GM23338 (cell line): ENCODE measurements around the gene SMARCA2. TPM values are rescaled to one million over a fixed set of nuclear protein-coding genes. Genes with fewer than 3 reads are reported as not detected.
A peak's percentile ranks its signal among the peaks of the same experiment; 100 is the strongest.

Source experiments
- ATAC-seq: fragments of 200-7000 bp; cut with Tn5 transposase; 3 replicates; pipeline ENCODE4 v1.9.1; 2020
- DNase-seq: peaks from one replicate; pipeline ENCODE4 v3.0.0-alpha.2; 2015; ENCODE audit warnings: low spot score
- H2AFZ ChIP-seq: fragments of 200-600 bp; sonication (generic); 2 replicates; pipeline ENCODE4 v1.8.0; 2016; ENCODE audit warnings: antibody characterized with exemption, mild to moderate bottlenecking, moderate library complexity
- H3F3A ChIP-seq: fragments of 200-600 bp; sonication (generic); replicated peaks from 2 replicates; pipeline ENCODE4 v1.8.0; 2017; ENCODE audit warnings: antibody characterized with exemption, mixed run types, low read depth
- H3K27ac ChIP-seq: fragments of 200-600 bp; sonication (generic); 2 replicates; pipeline ENCODE4 v1.6.1; 2016; ENCODE audit warnings: low read depth
- H3K27me3 ChIP-seq: fragments of 200-600 bp; sonication (generic); 2 replicates; pipeline ENCODE4 v1.8.0; 2016; ENCODE audit warnings: mild to moderate bottlenecking, mixed run types, moderate library complexity; ENCODE audit not compliant: insufficient read depth
- H3K36me3 ChIP-seq: fragments of 200-600 bp; sonication (generic); 2 replicates; pipeline ENCODE4 v1.8.0; 2016; ENCODE audit warnings: mild to moderate bottlenecking; ENCODE audit not compliant: insufficient read depth
- H3K4me1 ChIP-seq: fragments of 200-600 bp; sonication (generic); 2 replicates; pipeline ENCODE4 v1.8.0; 2016; ENCODE audit warnings: mild to moderate bottlenecking, moderate library complexity; ENCODE audit not compliant: insufficient read depth
- H3K4me2 ChIP-seq: fragments of 200-600 bp; sonication (generic); 2 replicates; pipeline ENCODE4 v1.7.1; 2017; ENCODE audit warnings: mixed run types
- H3K4me3 ChIP-seq: fragments of 200-600 bp; sonication (generic); 2 replicates; pipeline ENCODE4 v1.6.1; 2016; ENCODE audit warnings: mixed run types
- H3K79me2 ChIP-seq: fragments of 200-600 bp; sonication (generic); replicated peaks from 2 replicates; pipeline ENCODE4 v1.8.0; 2017; ENCODE audit warnings: mild to moderate bottlenecking; ENCODE audit not compliant: insufficient read depth
- H3K9me2 ChIP-seq: fragments of 200-600 bp; sonication (generic); 2 replicates; pipeline ENCODE4 v1.8.0; 2017; ENCODE audit not compliant: insufficient read depth
- H4K20me1 ChIP-seq: fragments of 200-600 bp; sonication (generic); replicated peaks from 2 replicates; pipeline ENCODE4 v1.8.0; 2017; ENCODE audit warnings: mild to moderate bottlenecking; ENCODE audit not compliant: insufficient read depth
- H3K27ac Mint-ChIP-seq: 2 replicates; pipeline ENCODE4 v1.8.0; 2020; ENCODE audit warnings: inconsistent platforms, mild to moderate bottlenecking, moderate library complexity, mixed read lengths
- H3K27me3 Mint-ChIP-seq: 3 replicates; pipeline ENCODE4 v1.8.0; 2022; ENCODE audit warnings: low read depth, mild to moderate bottlenecking, moderate library complexity, mixed read lengths, inconsistent platforms; ENCODE audit not compliant: insufficient read depth, poor library complexity
- H3K36me3 Mint-ChIP-seq: 3 replicates; pipeline ENCODE4 v1.8.0; 2021; ENCODE audit warnings: low read depth, mild to moderate bottlenecking, inconsistent platforms, moderate library complexity, mixed read lengths
- H3K4me1 Mint-ChIP-seq: 3 replicates; pipeline ENCODE4 v1.8.0; 2020; ENCODE audit warnings: mild to moderate bottlenecking, inconsistent platforms, mixed read lengths
- H3K4me3 Mint-ChIP-seq: 3 replicates; pipeline ENCODE4 v1.8.0; 2021; ENCODE audit warnings: moderate library complexity, mild to moderate bottlenecking, inconsistent platforms, mixed read lengths
- H3K9me3 Mint-ChIP-seq: 3 replicates; pipeline ENCODE4 v1.8.0; 2020; ENCODE audit warnings: moderate library complexity, mild to moderate bottlenecking, inconsistent platforms, mixed read lengths
- EZH2phosphoT487 ChIP-seq: fragments of 200-600 bp; sonication (generic); IDR thresholded peaks from one replicate; pipeline ENCODE4 v1.8.1; 2018; ENCODE audit warnings: antibody characterized with exemption; ENCODE audit not compliant: unreplicated experiment
- JUNB ChIP-seq: IDR thresholded peaks from one replicate; pipeline ENCODE4 v1.6.1; 2016; ENCODE audit warnings: antibody characterized with exemption; ENCODE audit not compliant: unreplicated experiment
- NANOG ChIP-seq: IDR thresholded peaks from 2 replicates; pipeline ENCODE4 v1.6.1; 2016; ENCODE audit warnings: antibody characterized with exemption, borderline replicate concordance
- ZNF114 ChIP-seq: fragments of 250-450 bp; sonication (Bioruptor Pico); IDR thresholded peaks from 2 replicates; pipeline ENCODE4 v1.5.0; 2020; ENCODE audit warnings: mild to moderate bottlenecking, moderate library complexity
- polyA plus RNA-seq: library from polyadenylated mRNA; unstranded; fragments of >200 nt; fragmentation: Nextera tagmentation; extraction: Ambion mirVana; gene quantifications from 2 replicates; pipeline ENCODE4 v1.2.1, GENCODE V29; 2016
- total RNA-seq: library from RNA; depleted of rRNA; stranded (reverse); fragments of >200 nt; shearing (Covaris generic); gene quantifications from 2 replicates; pipeline ENCODE4 v1.2.3, GENCODE V29; 2014
- TF ChIP-seq, protein P1 (sequence below), 2 experiments: fragments of 200-600 bp in 1 of 2; sonication (generic) in 1 of 2; conservative IDR thresholded peaks; 2 replicates each; pipeline versions ENCODE4 v1.5.1 to v1.6.1; 2016 to 2017; ENCODE audit warnings: antibody characterized with exemption in 2 of 2, low read depth in 2 of 2, mild to moderate bottlenecking in 2 of 2, moderate library complexity in 1 of 2
- TF ChIP-seq, protein P2 (sequence below): IDR thresholded peaks from one replicate; pipeline ENCODE4 v1.6.1; 2018; ENCODE audit warnings: antibody characterized with exemption; ENCODE audit not compliant: unreplicated experiment

SMARCA2 gene
- total and polyA plus RNA-seq, 2 experiments from 2014 or later: 21.7 to 21.9 TPM

- peaks cover 3% of the 10 kb centered on the region; the same call in 1 of the 3 replicates for H3K9me3 Mint-ChIP-seq
- no peak overlapping the region for H3K4me3 ChIP-seq
- no peak overlapping the region for H3K4me3 Mint-ChIP-seq
- H3F3A ChIP-seq: no peaks in the 10 kb centered on the region
- no peaks in the 10 kb centered on the region for H3K79me2 ChIP-seq
- no peak for TF ChIP-seq ZNF114 (CRISPR knock-in tag)
- TF ChIP-seq, protein P1, sequence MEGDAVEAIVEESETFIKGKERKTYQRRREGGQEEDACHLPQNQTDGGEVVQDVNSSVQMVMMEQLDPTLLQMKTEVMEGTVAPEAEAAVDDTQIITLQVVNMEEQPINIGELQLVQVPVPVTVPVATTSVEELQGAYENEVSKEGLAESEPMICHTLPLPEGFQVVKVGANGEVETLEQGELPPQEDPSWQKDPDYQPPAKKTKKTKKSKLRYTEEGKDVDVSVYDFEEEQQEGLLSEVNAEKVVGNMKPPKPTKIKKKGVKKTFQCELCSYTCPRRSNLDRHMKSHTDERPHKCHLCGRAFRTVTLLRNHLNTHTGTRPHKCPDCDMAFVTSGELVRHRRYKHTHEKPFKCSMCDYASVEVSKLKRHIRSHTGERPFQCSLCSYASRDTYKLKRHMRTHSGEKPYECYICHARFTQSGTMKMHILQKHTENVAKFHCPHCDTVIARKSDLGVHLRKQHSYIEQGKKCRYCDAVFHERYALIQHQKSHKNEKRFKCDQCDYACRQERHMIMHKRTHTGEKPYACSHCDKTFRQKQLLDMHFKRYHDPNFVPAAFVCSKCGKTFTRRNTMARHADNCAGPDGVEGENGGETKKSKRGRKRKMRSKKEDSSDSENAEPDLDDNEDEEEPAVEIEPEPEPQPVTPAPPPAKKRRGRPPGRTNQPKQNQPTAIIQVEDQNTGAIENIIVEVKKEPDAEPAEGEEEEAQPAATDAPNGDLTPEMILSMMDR (conservative IDR thresholded peaks at IDR 0.05; ENCODE audit: low read depth in 2 of 2): peak; percentile 15 to 32; a peak in 1 of 4 replicates
- no peak overlapping the region for H3K27ac Mint-ChIP-seq
- no peak for DNase-seq
- no peaks in the 10 kb centered on the region for H4K20me1 ChIP-seq
- H3K27me3 Mint-ChIP-seq: no peaks in the 10 kb centered on the region
- no peaks in the 10 kb centered on the region for H3K27me3 ChIP-seq
- H2AFZ ChIP-seq: no peak overlapping the region
- H3K36me3 ChIP-seq: no peaks in the 10 kb centered on the region
- peaks cover 6% of the 10 kb centered on the region for H3K4me1 ChIP-seq
- H3K4me1 Mint-ChIP-seq: peaks cover 11% of the 10 kb centered on the region; the same call in 2 of the 3 replicates
- no peak overlapping the region for H3K4me2 ChIP-seq
- ATAC-seq: peak; percentile 31; the same call in 1 of the 3 replicates
- H3K9me2 ChIP-seq: no peaks in the 10 kb centered on the region
- peaks cover 3% of the 10 kb centered on the region; the same call in 1 of the 3 replicates for H3K36me3 Mint-ChIP-seq
- no peak overlapping the region for H3K27ac ChIP-seq
Observed at GRCh38 chr9:2193552-2193951, 178.4 kb downstream of the SMARCA2 start.

DNA sequence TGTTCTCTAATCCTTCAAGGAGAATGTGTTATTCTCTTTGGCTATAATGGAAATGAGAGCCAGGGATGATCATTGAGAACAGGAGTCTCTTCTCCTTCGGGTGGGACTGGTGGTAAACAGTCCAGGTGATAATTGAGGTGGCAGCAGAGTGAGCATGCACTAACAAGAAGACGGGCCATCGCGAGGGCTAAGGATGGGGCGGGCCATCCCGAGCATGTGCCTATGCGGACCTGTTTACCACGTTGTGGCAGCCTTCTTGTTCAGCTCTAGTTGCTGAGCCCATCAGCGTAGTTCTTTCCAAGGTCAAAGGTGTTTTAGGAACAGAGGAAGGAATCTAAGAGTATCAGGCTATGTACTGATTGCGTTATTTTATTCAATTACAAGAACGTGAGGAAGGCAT lies 180.1 kb downstream of the SMARCA2 start:
- Histone ChIP-seq H4K20me1 (no peaks in the 10 kb centered on the region), H3K4me1 (peaks cover 6% of the 10 kb centered on the region), H3F3A (no peaks in the 10 kb centered on the region), H3K9me2 (peaks cover 5% of the 10 kb centered on the region; the same call in 1 of the 2 replicates), H3K4me2 (no peak overlapping the region), H3K4me3 (no peak overlapping the region), H3K36me3 (no peaks in the 10 kb centered on the region), H3K79me2 (no peaks in the 10 kb centered on the region), H2AFZ (no peak overlapping the region), H3K27me3 (no peaks in the 10 kb centered on the region), H3K27ac (no peak overlapping the region)
- ATAC-seq (no peak), DNase-seq (no peak)
- TF ChIP-seq JUNB: no peak
- TF ChIP-seq NANOG: no peak
- TF ChIP-seq EZH2phosphoT487: no peak
- TF ChIP-seq, protein P2, sequence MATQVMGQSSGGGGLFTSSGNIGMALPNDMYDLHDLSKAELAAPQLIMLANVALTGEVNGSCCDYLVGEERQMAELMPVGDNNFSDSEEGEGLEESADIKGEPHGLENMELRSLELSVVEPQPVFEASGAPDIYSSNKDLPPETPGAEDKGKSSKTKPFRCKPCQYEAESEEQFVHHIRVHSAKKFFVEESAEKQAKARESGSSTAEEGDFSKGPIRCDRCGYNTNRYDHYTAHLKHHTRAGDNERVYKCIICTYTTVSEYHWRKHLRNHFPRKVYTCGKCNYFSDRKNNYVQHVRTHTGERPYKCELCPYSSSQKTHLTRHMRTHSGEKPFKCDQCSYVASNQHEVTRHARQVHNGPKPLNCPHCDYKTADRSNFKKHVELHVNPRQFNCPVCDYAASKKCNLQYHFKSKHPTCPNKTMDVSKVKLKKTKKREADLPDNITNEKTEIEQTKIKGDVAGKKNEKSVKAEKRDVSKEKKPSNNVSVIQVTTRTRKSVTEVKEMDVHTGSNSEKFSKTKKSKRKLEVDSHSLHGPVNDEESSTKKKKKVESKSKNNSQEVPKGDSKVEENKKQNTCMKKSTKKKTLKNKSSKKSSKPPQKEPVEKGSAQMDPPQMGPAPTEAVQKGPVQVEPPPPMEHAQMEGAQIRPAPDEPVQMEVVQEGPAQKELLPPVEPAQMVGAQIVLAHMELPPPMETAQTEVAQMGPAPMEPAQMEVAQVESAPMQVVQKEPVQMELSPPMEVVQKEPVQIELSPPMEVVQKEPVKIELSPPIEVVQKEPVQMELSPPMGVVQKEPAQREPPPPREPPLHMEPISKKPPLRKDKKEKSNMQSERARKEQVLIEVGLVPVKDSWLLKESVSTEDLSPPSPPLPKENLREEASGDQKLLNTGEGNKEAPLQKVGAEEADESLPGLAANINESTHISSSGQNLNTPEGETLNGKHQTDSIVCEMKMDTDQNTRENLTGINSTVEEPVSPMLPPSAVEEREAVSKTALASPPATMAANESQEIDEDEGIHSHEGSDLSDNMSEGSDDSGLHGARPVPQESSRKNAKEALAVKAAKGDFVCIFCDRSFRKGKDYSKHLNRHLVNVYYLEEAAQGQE: no peak
- H3K27ac Mint-ChIP-seq: no peak overlapping the region
- peaks cover 3% of the 10 kb centered on the region for H3K27me3 Mint-ChIP-seq
- H3K4me1 Mint-ChIP-seq: peaks cover 11% of the 10 kb centered on the region; the same call in 2 of the 3 replicates
- no peak overlapping the region for H3K4me3 Mint-ChIP-seq
- H3K9me3 Mint-ChIP-seq: peaks cover 17% of the 10 kb centered on the region
- H3K36me3 Mint-ChIP-seq: peaks cover 20% of the 10 kb centered on the region
